ENCODE measurements around the gene FAM210A.

Gene FAM210A

DNA sequence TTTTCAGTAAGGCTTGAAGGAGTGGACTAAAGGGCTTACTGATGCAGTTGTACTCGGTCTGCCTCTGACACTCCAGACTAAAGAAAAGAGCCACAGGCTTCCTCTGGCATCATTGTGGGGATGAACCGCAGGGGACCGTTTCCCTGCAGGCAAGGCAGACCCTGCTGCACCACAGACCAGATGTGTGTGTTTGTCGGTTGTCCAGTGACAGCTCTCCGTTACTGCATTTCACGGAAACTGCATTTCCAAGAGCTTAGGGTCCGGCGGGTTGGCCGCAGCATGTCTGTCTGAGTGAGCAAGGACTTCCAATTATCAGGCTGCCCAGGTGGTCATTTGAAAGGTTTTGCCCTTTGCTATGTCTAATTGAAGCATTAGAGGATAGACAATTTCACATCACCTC lies 98.1 kb downstream of the FAM210A start:
- Histone ChIP-seq H3K4me1 (ENCODE audit: control insufficient read depth, insufficient read depth, low read length) (peaks cover 3% of the 10 kb centered on the region), H3K4me3 (ENCODE audit: low read depth, low read length) (no peak overlapping the region), H3K27ac (ENCODE audit: low read depth, low read length) (no peak overlapping the region), H3K9me3 (ENCODE audit: control insufficient read depth, insufficient read depth, low read length) (peaks cover 12% of the 10 kb centered on the region), H3K9ac (ENCODE audit: low read depth, low read length) (no peak overlapping the region), H3K27me3 (ENCODE audit: control insufficient read depth, insufficient read depth, low read length) (no peaks in the 10 kb centered on the region), H3K36me3 (ENCODE audit: control insufficient read depth, insufficient read depth, low read length) (no peaks in the 10 kb centered on the region)

DNA sequence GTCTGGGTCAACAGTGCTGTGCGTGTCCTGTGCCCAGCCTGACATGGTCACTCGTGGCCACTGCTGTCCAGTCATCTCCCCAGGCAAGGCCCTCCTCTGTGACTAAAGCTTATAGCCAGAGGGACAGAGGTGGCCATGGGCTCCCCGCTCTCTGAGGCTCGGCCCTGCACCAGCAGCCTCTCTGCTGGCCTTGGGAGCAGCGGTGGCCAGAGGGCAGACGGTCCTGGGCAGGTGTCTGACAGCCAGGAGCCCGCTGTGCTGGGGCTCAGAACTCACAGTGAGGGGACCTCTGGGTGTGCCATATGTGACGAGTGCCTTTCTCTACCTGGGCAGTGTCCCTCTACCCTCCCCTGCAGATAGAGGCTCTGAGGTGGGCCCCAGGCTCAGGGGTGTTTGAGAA lies 98.7 kb downstream of the FAM210A start:
- no peak overlapping the region for H3K4me3 ChIP-seq (ENCODE audit: low read depth, low read length)
- H3K27ac ChIP-seq (ENCODE audit: low read depth, low read length): no peak overlapping the region
- no peaks in the 10 kb centered on the region for H3K36me3 ChIP-seq (ENCODE audit: control insufficient read depth, insufficient read depth, low read length)

DNA sequence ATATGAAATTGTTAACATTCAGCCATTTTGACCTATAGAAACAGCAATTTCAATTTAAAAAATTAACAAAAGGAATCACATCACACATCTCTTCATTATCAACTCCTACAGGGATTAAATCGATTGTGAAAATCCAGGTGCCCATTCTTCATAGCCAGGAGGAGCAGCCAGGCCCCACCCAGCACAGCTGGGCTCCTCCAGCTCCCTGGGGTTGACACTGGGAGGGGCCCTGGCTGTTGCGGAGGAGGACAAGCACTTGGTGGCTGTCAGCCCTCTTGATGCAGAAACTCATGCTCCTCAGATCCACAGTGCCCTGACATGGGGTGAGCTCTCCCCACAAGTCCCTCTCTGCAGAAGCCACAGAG lies 99.8 kb downstream of the FAM210A start:
- Histone ChIP-seq H3K9ac (ENCODE audit: low read depth, low read length) (no peak overlapping the region), H3K27ac (ENCODE audit: low read depth, low read length) (no peak overlapping the region), H3K9me3 (ENCODE audit: control insufficient read depth, insufficient read depth, low read length) (no peaks in the 10 kb centered on the region), H3K27me3 (ENCODE audit: control insufficient read depth, insufficient read depth, low read length) (no peaks in the 10 kb centered on the region), H3K4me1 (ENCODE audit: control insufficient read depth, insufficient read depth, low read length) (peaks cover 3% of the 10 kb centered on the region), H3K36me3 (ENCODE audit: control insufficient read depth, insufficient read depth, low read length) (no peaks in the 10 kb centered on the region), H3K4me3 (ENCODE audit: low read depth, low read length) (no peak overlapping the region)

More for the DNA sequence above, 98.7 kb downstream of the FAM210A start:
- peaks cover 6% of the 10 kb centered on the region for H3K9me3 ChIP-seq (ENCODE audit: control insufficient read depth, insufficient read depth, low read length)
- peaks cover 3% of the 10 kb centered on the region for H3K4me1 ChIP-seq (ENCODE audit: control insufficient read depth, insufficient read depth, low read length)
- no peak overlapping the region for H3K9ac ChIP-seq (ENCODE audit: low read depth, low read length)
- H3K27me3 ChIP-seq (ENCODE audit: control insufficient read depth, insufficient read depth, low read length): no peaks in the 10 kb centered on the region

DNA sequence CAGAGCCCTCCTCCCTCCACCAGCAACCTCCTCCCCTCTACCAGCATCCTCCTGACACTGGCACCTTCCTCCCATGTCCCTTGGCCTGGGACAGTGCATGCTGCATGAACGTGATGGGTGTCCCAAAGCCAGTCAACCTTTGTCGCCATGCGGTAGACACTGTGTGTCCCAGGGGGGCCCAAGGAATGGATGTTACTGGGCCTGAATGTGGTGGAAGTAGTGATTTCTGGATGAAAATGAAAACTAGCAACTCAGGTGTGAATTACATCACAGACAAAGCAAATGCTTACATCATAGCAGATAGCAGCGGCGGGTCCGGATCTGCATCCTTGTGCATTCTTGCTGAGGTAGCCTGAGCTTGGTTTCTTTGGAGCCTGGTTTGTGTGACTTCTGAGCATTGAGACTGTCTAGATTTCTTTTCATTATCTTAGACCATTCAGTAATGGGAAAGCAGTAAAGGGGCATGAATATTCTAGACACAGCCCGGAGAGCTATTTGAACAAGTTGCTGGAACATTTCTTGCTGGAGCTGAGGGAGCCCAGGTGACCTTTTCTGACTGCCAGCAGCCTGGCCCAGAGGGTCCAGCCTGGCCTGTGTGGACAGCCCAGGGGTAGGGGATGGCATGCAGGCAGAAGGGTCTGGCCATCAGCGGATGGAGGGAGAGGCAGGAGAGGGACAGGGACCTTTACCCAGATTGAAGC lies 100.4 kb downstream of the FAM210A start:
- H3K27me3 ChIP-seq (ENCODE audit: control insufficient read depth, insufficient read depth, low read length): no peaks in the 10 kb centered on the region
- no peak overlapping the region for H3K4me3 ChIP-seq (ENCODE audit: low read depth, low read length)
- H3K36me3 ChIP-seq (ENCODE audit: control insufficient read depth, insufficient read depth, low read length): no peaks in the 10 kb centered on the region
- no peak overlapping the region for H3K9ac ChIP-seq (ENCODE audit: low read depth, low read length)
- H3K27ac ChIP-seq (ENCODE audit: low read depth, low read length): no peak overlapping the region
- H3K4me1 ChIP-seq (ENCODE audit: control insufficient read depth, insufficient read depth, low read length): peaks cover 3% of the 10 kb centered on the region
- no peaks in the 10 kb centered on the region for H3K9me3 ChIP-seq (ENCODE audit: control insufficient read depth, insufficient read depth, low read length)

DNA sequence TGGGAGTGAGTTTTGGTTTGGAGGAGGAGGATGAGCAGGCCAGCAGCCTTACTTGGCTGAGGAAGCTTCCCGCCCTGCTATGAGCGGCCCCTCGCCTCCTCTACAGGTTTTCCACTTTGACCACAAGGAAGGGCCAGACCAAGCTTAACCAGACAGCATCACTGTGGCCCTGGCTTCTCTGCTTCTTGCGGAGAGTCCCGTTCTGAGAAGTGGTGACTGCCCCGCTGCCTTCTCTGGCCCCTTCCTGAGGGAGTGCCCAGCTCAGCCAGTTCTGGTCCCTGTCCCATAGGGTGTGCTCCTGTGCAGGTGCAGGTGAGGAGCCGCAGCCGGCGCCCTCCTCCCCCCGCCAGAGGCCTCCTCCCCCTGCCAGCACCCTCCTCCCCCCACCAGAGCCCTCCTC lies 101.0 kb downstream of the FAM210A start:
- H3K4me1 ChIP-seq (ENCODE audit: control insufficient read depth, insufficient read depth, low read length): peaks cover 3% of the 10 kb centered on the region
- no peak overlapping the region for H3K9ac ChIP-seq (ENCODE audit: low read depth, low read length)
- H3K27ac ChIP-seq (ENCODE audit: low read depth, low read length): no peak overlapping the region

DNA sequence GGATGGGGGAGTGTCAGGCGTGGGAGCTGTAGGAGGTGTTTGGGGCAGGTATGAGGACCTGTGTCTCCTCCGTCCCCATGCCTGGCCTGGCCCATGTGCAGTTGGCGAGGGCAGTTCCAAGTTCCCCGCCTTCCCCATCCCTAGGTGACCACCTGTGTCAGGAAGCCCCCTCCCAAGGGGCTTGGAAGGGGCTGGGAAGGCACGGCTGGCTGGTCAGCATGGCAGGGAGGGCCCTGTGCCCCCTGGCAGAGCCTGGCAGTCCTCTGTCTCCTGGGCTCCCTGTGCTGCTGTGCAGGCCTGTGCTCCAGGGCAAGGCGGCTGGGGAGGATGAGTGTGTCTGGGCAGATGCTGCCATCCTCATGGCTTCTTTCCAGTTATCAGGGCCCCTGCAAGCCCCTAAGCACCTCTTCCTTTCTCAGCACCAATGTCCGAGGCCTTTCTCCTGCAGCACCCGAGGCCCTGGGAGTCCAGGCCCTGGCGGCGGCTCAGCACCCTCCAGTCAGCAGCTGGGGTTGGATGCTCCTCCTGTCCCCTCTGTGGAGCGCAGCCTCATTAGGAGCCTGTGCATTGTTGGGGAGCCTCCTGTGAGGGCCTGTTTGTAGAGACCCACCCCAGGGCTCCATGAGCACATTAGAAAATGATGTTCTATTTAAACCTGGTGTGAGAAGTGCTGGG lies 101.7 kb downstream of the FAM210A start:
- no peaks in the 10 kb centered on the region for H3K4me1 ChIP-seq (ENCODE audit: control insufficient read depth, insufficient read depth, low read length)
- H3K9me3 ChIP-seq (ENCODE audit: control insufficient read depth, insufficient read depth, low read length): no peaks in the 10 kb centered on the region
- no peak overlapping the region for H3K9ac ChIP-seq (ENCODE audit: low read depth, low read length)
- no peaks in the 10 kb centered on the region for H3K27me3 ChIP-seq (ENCODE audit: control insufficient read depth, insufficient read depth, low read length)
- H3K27ac ChIP-seq (ENCODE audit: low read depth, low read length): no peak overlapping the region
- H3K36me3 ChIP-seq (ENCODE audit: control insufficient read depth, insufficient read depth, low read length): no peaks in the 10 kb centered on the region
- no peak overlapping the region for H3K4me3 ChIP-seq (ENCODE audit: low read depth, low read length)

More for the DNA sequence above, 101.0 kb downstream of the FAM210A start:
- Histone ChIP-seq H3K36me3 (ENCODE audit: control insufficient read depth, insufficient read depth, low read length) (no peaks in the 10 kb centered on the region), H3K27me3 (ENCODE audit: control insufficient read depth, insufficient read depth, low read length) (no peaks in the 10 kb centered on the region), H3K4me3 (ENCODE audit: low read depth, low read length) (no peak overlapping the region), H3K9me3 (ENCODE audit: control insufficient read depth, insufficient read depth, low read length) (no peaks in the 10 kb centered on the region)

DNA sequence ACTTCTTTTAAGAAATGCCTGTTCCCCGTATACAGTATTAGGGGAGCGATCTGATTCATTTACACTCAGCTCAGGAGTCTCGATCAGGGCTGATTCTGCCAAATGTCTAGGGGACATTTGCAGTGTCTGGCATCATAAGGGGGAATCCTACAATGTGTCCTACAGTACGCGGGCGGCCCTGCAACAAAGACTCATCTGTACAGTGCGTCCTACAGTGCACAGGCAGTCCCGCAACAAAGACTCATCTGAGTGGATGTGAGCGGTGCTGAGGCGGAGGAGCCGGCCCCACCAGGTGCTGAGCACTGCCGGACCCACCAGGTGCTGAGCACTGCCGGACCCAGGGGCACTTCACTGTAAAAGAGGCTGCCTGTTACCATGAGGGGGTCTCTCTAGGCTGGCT lies 102.5 kb downstream of the FAM210A start:
- H3K27me3 ChIP-seq (ENCODE audit: control insufficient read depth, insufficient read depth, low read length): no peaks in the 10 kb centered on the region
- no peak overlapping the region for H3K4me3 ChIP-seq (ENCODE audit: low read depth, low read length)
- no peaks in the 10 kb centered on the region for H3K9me3 ChIP-seq (ENCODE audit: control insufficient read depth, insufficient read depth, low read length)
- no peaks in the 10 kb centered on the region for H3K36me3 ChIP-seq (ENCODE audit: control insufficient read depth, insufficient read depth, low read length)
- no peak overlapping the region for H3K9ac ChIP-seq (ENCODE audit: low read depth, low read length)
- H3K4me1 ChIP-seq (ENCODE audit: control insufficient read depth, insufficient read depth, low read length): no peaks in the 10 kb centered on the region
- H3K27ac ChIP-seq (ENCODE audit: low read depth, low read length): no peak overlapping the region

DNA sequence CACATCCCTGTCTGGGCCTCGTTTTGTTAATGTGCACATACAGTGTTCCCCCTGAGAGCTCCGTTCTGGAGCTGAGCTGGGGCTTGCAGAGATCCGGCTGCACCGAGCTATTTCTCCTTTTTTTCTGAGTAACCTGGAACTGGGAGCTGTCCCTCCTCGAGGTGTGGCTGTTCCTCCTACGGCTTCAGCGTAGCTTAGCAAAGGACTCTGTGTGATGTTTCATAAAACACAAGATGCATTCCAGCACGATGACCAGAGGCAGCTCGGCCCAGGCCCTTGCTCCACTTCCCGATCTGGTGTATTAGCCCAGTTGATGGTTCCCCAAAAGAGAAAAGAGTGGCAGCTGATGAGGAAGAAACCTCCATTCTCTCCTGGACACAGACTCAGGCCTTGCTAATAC lies 103.0 kb downstream of the FAM210A start:
- no peaks in the 10 kb centered on the region for H3K4me1 ChIP-seq (ENCODE audit: control insufficient read depth, insufficient read depth, low read length)
- H3K4me3 ChIP-seq (ENCODE audit: low read depth, low read length): no peak overlapping the region
- H3K9me3 ChIP-seq (ENCODE audit: control insufficient read depth, insufficient read depth, low read length): no peaks in the 10 kb centered on the region
- no peaks in the 10 kb centered on the region for H3K36me3 ChIP-seq (ENCODE audit: control insufficient read depth, insufficient read depth, low read length)
- no peak overlapping the region for H3K9ac ChIP-seq (ENCODE audit: low read depth, low read length)
- no peak overlapping the region for H3K27ac ChIP-seq (ENCODE audit: low read depth, low read length)
- no peaks in the 10 kb centered on the region for H3K27me3 ChIP-seq (ENCODE audit: control insufficient read depth, insufficient read depth, low read length)

DNA sequence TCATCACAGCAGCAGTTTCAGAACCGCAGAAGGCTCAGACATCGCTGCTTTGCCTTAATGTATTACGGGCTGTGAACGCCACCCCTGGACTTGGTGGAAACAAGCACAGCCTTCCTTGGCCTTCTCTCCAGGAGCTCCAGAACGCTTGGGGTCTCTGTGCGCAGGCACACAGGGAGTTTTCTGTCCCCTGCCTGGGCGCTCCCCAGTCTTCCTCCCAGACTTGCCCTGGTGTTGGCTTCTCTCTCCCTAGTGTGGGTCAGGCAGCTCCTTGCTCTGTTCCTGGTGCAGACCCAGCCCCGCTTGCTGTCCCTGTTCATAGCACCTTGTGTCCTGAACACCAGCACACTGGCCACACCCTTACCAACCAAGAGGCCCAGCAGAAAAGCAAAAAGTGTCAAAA lies 103.6 kb downstream of the FAM210A start:
- H3K36me3 ChIP-seq (ENCODE audit: control insufficient read depth, insufficient read depth, low read length): no peaks in the 10 kb centered on the region
- no peak overlapping the region for H3K4me3 ChIP-seq (ENCODE audit: low read depth, low read length)
- H3K4me1 ChIP-seq (ENCODE audit: control insufficient read depth, insufficient read depth, low read length): no peaks in the 10 kb centered on the region
- no peaks in the 10 kb centered on the region for H3K27me3 ChIP-seq (ENCODE audit: control insufficient read depth, insufficient read depth, low read length)
- H3K9ac ChIP-seq (ENCODE audit: low read depth, low read length): no peak overlapping the region
- H3K9me3 ChIP-seq (ENCODE audit: control insufficient read depth, insufficient read depth, low read length): no peaks in the 10 kb centered on the region
- no peak overlapping the region for H3K27ac ChIP-seq (ENCODE audit: low read depth, low read length)

DNA sequence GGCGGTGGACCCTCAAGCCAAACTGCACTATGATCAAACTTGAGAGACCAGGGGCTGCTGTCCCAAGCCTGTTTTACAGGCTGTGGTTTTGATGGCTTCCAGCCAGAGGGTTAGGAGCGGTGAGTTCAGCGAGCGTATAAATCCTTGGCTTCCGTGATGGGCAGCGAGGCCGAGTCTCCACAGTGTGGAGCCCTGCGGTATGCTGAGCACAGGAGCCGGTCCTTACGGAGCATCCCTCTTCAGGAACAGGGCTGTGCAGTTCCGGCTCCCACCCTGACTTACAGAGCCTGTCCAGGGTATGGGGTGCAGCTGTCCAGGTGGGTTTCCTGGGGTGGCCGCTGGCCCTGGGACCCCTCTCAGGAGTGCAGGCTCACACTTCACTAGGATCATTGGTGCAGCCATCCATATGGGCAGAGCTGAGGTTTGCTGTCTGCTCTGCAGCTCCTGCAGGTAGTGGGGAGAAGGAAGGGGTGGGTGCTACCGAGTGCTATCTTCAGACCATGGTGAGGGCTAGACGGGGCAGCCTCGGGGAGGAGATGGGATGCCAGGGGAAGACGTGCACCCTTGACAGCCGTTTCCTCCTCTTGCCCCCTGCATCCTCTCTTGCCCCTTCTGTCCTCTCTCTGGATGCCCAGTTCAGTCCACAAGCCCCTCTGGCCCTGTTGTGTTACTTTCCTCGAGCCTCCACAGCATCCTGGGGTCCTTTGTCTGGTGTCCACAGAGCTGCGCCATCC lies 104.3 kb downstream of the FAM210A start:
- Histone ChIP-seq H3K27ac (ENCODE audit: low read depth, low read length) (no peak overlapping the region), H3K9ac (ENCODE audit: low read depth, low read length) (no peak overlapping the region), H3K9me3 (ENCODE audit: control insufficient read depth, insufficient read depth, low read length) (no peaks in the 10 kb centered on the region), H3K36me3 (ENCODE audit: control insufficient read depth, insufficient read depth, low read length) (no peaks in the 10 kb centered on the region), H3K27me3 (ENCODE audit: control insufficient read depth, insufficient read depth, low read length) (no peaks in the 10 kb centered on the region), H3K4me3 (ENCODE audit: low read depth, low read length) (no peak overlapping the region), H3K4me1 (ENCODE audit: control insufficient read depth, insufficient read depth, low read length) (no peaks in the 10 kb centered on the region)

DNA sequence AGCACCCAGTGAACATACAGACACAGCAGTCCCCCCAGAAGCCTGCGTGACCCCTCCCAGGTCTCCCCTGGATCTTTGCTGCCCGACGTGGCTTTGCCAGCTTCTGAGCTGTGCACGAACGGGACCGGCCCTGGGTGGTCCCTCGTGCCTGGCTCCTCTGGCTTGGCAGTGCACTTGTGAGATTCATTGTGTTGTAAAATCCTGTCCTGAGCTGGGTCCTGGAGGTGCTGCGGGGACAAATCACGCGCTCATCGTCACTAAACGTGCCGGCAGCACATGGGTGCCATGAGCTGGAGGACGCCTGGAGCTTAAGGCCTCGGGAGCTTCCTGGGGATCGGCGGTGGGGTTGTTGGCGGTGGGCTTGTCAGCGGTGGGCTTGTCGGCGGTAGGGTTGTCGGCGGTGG lies 104.9 kb downstream of the FAM210A start:
- no peak overlapping the region for H3K4me3 ChIP-seq (ENCODE audit: low read depth, low read length)
- no peaks in the 10 kb centered on the region for H3K36me3 ChIP-seq (ENCODE audit: control insufficient read depth, insufficient read depth, low read length)
- no peak overlapping the region for H3K27ac ChIP-seq (ENCODE audit: low read depth, low read length)
- H3K9me3 ChIP-seq (ENCODE audit: control insufficient read depth, insufficient read depth, low read length): no peaks in the 10 kb centered on the region
- H3K9ac ChIP-seq (ENCODE audit: low read depth, low read length): no peak overlapping the region
- no peaks in the 10 kb centered on the region for H3K4me1 ChIP-seq (ENCODE audit: control insufficient read depth, insufficient read depth, low read length)
- H3K27me3 ChIP-seq (ENCODE audit: control insufficient read depth, insufficient read depth, low read length): no peaks in the 10 kb centered on the region

All from HUES48 (cell line).